ENCODE measurements around the gene CFAP61. TPM values are rescaled to one million over a fixed set of nuclear protein-coding genes. Genes with fewer than 3 reads are reported as not detected.
"Not testable (repeated sequence)": the region's sequence is repeated elsewhere in the genome, so short reads cannot be mapped to it uniquely, and the experiment has no call there.

Gene CFAP61
- total RNA-seq, 4 donors from 2014 or later = 0.18 to 0.80 (median 0.57) TPM

- no peaks in the 10 kb centered on the region for H3K27me3 ChIP-seq
- no peak for DNase-seq (ENCODE audit: low spot score in 2 of 2)
- H3K27ac ChIP-seq = no peak overlapping the region
- no peak overlapping the region for H3K4me3 ChIP-seq
- no peaks in the 10 kb centered on the region for H3K36me3 ChIP-seq
- H3K4me1 ChIP-seq = no peaks in the 10 kb centered on the region
- 85% methylated on average over 5 of the region's 5 CpGs for WGBS
- H3K9me3 ChIP-seq = peaks cover 3% of the 10 kb centered on the region
- TF ChIP-seq POLR2A (IDR thresholded peaks at IDR 0.05) (no peak), POLR2AphosphoS5 (IDR thresholded peaks at IDR 0.05) (no peak), EP300 (IDR thresholded peaks at IDR 0.05) (no peak), CTCF (IDR thresholded peaks at IDR 0.05) (no peak)
Measured at GRCh38 chr20:20213526-20214121, 161.3 kb downstream of the CFAP61 start.

GRCh38 chr20:20214757-20215275 is 162.5 kb downstream of the CFAP61 start:
- Histone ChIP-seq H3K36me3 (no peaks in the 10 kb centered on the region), H3K27ac (no peak overlapping the region), H3K27me3 (no peaks in the 10 kb centered on the region), H3K4me3 (no peak overlapping the region), H3K4me1 (no peaks in the 10 kb centered on the region), H3K9me3 (peaks cover 3% of the 10 kb centered on the region)
- WGBS = 52% methylated on average over 7 of the region's 7 CpGs
- DNase-seq (ENCODE audit: low spot score in 2 of 2) = no peak
- TF ChIP-seq POLR2AphosphoS5 (IDR thresholded peaks at IDR 0.05) (no peak), CTCF (IDR thresholded peaks at IDR 0.05) (no peak), EP300 (IDR thresholded peaks at IDR 0.05) (no peak), POLR2A (IDR thresholded peaks at IDR 0.05) (no peak)

- no peak for DNase-seq (ENCODE audit: low spot score in 2 of 2)
- WGBS = 68% methylated on average over 12 of the region's 12 CpGs
- peaks cover 6% of the 10 kb centered on the region for H3K27me3 ChIP-seq
- no peak for TF ChIP-seq CTCF (IDR thresholded peaks at IDR 0.05)
- no peak for TF ChIP-seq EP300 (IDR thresholded peaks at IDR 0.05)
- TF ChIP-seq POLR2AphosphoS5 (IDR thresholded peaks at IDR 0.05) = no peak
- no peak for TF ChIP-seq POLR2A (IDR thresholded peaks at IDR 0.05)
- H3K36me3 ChIP-seq = no peaks in the 10 kb centered on the region
- no peak overlapping the region for H3K27ac ChIP-seq
- no peak overlapping the region for H3K4me3 ChIP-seq
- no peaks in the 10 kb centered on the region for H3K4me1 ChIP-seq
- peaks cover 3% of the 10 kb centered on the region for H3K9me3 ChIP-seq
Measured at GRCh38 chr20:20215976-20216727, 163.8 kb downstream of the CFAP61 start.

GRCh38 chr20:20216941-20217340 is 164.6 kb downstream of the CFAP61 start:
- H3K4me1 ChIP-seq = no peaks in the 10 kb centered on the region
- no peak overlapping the region for H3K4me3 ChIP-seq
- DNase-seq (ENCODE audit: low spot score in 2 of 2) = no peak
- peaks cover 3% of the 10 kb centered on the region for H3K9me3 ChIP-seq
- peaks cover 6% of the 10 kb centered on the region for H3K27me3 ChIP-seq
- no peak overlapping the region for H3K27ac ChIP-seq
- H3K36me3 ChIP-seq = no peaks in the 10 kb centered on the region
- TF ChIP-seq CTCF (IDR thresholded peaks at IDR 0.05) (no peak), POLR2AphosphoS5 (IDR thresholded peaks at IDR 0.05) (no peak), EP300 (IDR thresholded peaks at IDR 0.05) (no peak), POLR2A (IDR thresholded peaks at IDR 0.05) (no peak)
- WGBS = 50% methylated on average over 2 of the region's 2 CpGs

GRCh38 chr20:20217621-20218020 is 165.3 kb downstream of the CFAP61 start:
- H3K36me3 ChIP-seq = no peaks in the 10 kb centered on the region
- peaks cover 6% of the 10 kb centered on the region for H3K27me3 ChIP-seq
- peaks cover 3% of the 10 kb centered on the region for H3K9me3 ChIP-seq
- 65% methylated on average over 1 of the region's 1 CpG for WGBS
- no peak overlapping the region for H3K4me3 ChIP-seq
- TF ChIP-seq CTCF (IDR thresholded peaks at IDR 0.05) = no peak
- TF ChIP-seq EP300 (IDR thresholded peaks at IDR 0.05) = no peak
- no peak for TF ChIP-seq POLR2A (IDR thresholded peaks at IDR 0.05)
- no peak for TF ChIP-seq POLR2AphosphoS5 (IDR thresholded peaks at IDR 0.05)
- H3K27ac ChIP-seq = no peak overlapping the region
- no peaks in the 10 kb centered on the region for H3K4me1 ChIP-seq
- no peak for DNase-seq (ENCODE audit: low spot score in 2 of 2)

- H3K4me3 ChIP-seq; H3K4me1 ChIP-seq; H3K36me3 ChIP-seq; H3K9me3 ChIP-seq; H3K27me3 ChIP-seq; H3K27ac ChIP-seq; DNase-seq (ENCODE audit: low spot score in 2 of 2): not testable (repeated sequence)
- 90% methylated on average over 4 of the region's 4 CpGs for WGBS
Measured at GRCh38 chr20:20218106-20218505, 165.8 kb downstream of the CFAP61 start.

All from suprapubic skin (tissue), 4 donors.